ENCODE results near the gene ZNF324B. TPM values are rescaled to one million over a fixed set of nuclear protein-coding genes. Genes with fewer than 3 reads are reported as not detected.

ZNF324B gene
- total RNA-seq, 1 experiment from 2014 or later = 4.6 TPM

GRCh38 chr19:58480481-58480830, 29.0 kb downstream of the ZNF324B start:
- Histone ChIP-seq H3K4me1 (peaks cover 5% of the 10 kb centered on the region; the same call in 1 of the 2 replicates), H3K27me3 (replicated peaks; ENCODE audit: control insufficient read depth, insufficient read depth, low read length) (no peaks in the 10 kb centered on the region), H3K36me3 (ENCODE audit: control insufficient read depth, insufficient read depth, low read length) (no peaks in the 10 kb centered on the region), H3K9me3 (no peaks in the 10 kb centered on the region), H3K4me3 (ENCODE audit: low read depth, low read length) (no peak overlapping the region)
- CTCF ChIA-PET = no interaction called here
- no peaks in the 10 kb centered on the region for H3K4me1 Mint-ChIP-seq (ENCODE audit: low read depth, unreplicated experiment)
- no peaks in the 10 kb centered on the region for H3K9me3 Mint-ChIP-seq (ENCODE audit: unreplicated experiment)
- POLR2A ChIA-PET = no interaction called here
- no peak overlapping the region for H3K4me3 Mint-ChIP-seq (ENCODE audit: unreplicated experiment)
- no peak for DNase-seq
- BruUV-seq (replicated peaks) = no TSS peak
- TF ChIP-seq CTCF (IDR thresholded peaks at IDR 0.05; ENCODE audit: insufficient read depth in 1 of 2, low read depth in 1 of 2, low read length in 1 of 2, severe bottlenecking in 1 of 2, unreplicated experiment in 1 of 2) = no peak
- peak overlapping the region; percentile 66 for H3K27ac Mint-ChIP-seq (ENCODE audit: unreplicated experiment)
- H3K36me3 Mint-ChIP-seq (ENCODE audit: insufficient read depth, unreplicated experiment) = peaks cover 18% of the 10 kb centered on the region
- H3K27me3 Mint-ChIP-seq (ENCODE audit: insufficient read depth, unreplicated experiment) = no peaks in the 10 kb centered on the region
- intact Hi-C loops (cut with micrococcal nuclease; ENCODE audit: unreplicated experiment) = no loop called here

- CTCF ChIA-PET = no interaction called here
- H3K36me3 ChIP-seq (ENCODE audit: control insufficient read depth, insufficient read depth, low read length) = no peaks in the 10 kb centered on the region
- POLR2A ChIA-PET = no interaction called here
These were observed 29.4 kb downstream of the ZNF324B start for GRCh38 chr19:58480831-58481230.

GRCh38 chr19:58482372-58482771, 30.9 kb downstream of the ZNF324B start:
- H3K4me3 Mint-ChIP-seq (ENCODE audit: unreplicated experiment) = no peak overlapping the region
- H3K27me3 ChIP-seq (replicated peaks; ENCODE audit: control insufficient read depth, insufficient read depth, low read length) = no peaks in the 10 kb centered on the region

More at GRCh38 chr19:58480831-58481230, 29.4 kb downstream of the ZNF324B start:
- no peak overlapping the region for H3K4me3 Mint-ChIP-seq (ENCODE audit: unreplicated experiment)
- no peaks in the 10 kb centered on the region for H3K27me3 Mint-ChIP-seq (ENCODE audit: insufficient read depth, unreplicated experiment)
- no peaks in the 10 kb centered on the region for H3K27me3 ChIP-seq (replicated peaks; ENCODE audit: control insufficient read depth, insufficient read depth, low read length)
- H3K4me1 ChIP-seq = peaks cover 5% of the 10 kb centered on the region; the same call in 1 of the 2 replicates
- TF ChIP-seq CTCF (IDR thresholded peaks at IDR 0.05; ENCODE audit: insufficient read depth in 1 of 2, low read depth in 1 of 2, low read length in 1 of 2, severe bottlenecking in 1 of 2, unreplicated experiment in 1 of 2) = no peak
- no peaks in the 10 kb centered on the region for H3K9me3 Mint-ChIP-seq (ENCODE audit: unreplicated experiment)
- DNase-seq = no peak
- intact Hi-C loops (cut with micrococcal nuclease; ENCODE audit: unreplicated experiment) = no loop called here
- H3K9me3 ChIP-seq = no peaks in the 10 kb centered on the region
- peak overlapping the region; percentile 66 for H3K27ac Mint-ChIP-seq (ENCODE audit: unreplicated experiment)
- no peaks in the 10 kb centered on the region for H3K4me1 Mint-ChIP-seq (ENCODE audit: low read depth, unreplicated experiment)
- H3K4me3 ChIP-seq (ENCODE audit: low read depth, low read length) = no peak overlapping the region
- BruUV-seq (replicated peaks) = no TSS peak
- H3K36me3 Mint-ChIP-seq (ENCODE audit: insufficient read depth, unreplicated experiment) = peaks cover 14% of the 10 kb centered on the region

More at GRCh38 chr19:58482372-58482771, 30.9 kb downstream of the ZNF324B start:
- peaks cover 8% of the 10 kb centered on the region for H3K36me3 Mint-ChIP-seq (ENCODE audit: insufficient read depth, unreplicated experiment)
- no peak for TF ChIP-seq CTCF (IDR thresholded peaks at IDR 0.05; ENCODE audit: insufficient read depth in 1 of 2, low read depth in 1 of 2, low read length in 1 of 2, severe bottlenecking in 1 of 2, unreplicated experiment in 1 of 2)
- H3K9me3 Mint-ChIP-seq (ENCODE audit: unreplicated experiment) = no peaks in the 10 kb centered on the region
- ChIA-PET POLR2A (no interaction called here), CTCF (no interaction called here)
- DNase-seq = no peak
- no peak overlapping the region for H3K4me3 ChIP-seq (ENCODE audit: low read depth, low read length)
- H3K9me3 ChIP-seq = no peaks in the 10 kb centered on the region
- no TSS peak for BruUV-seq (replicated peaks)
- no peaks in the 10 kb centered on the region for H3K4me1 ChIP-seq
- no peaks in the 10 kb centered on the region for H3K27me3 Mint-ChIP-seq (ENCODE audit: insufficient read depth, unreplicated experiment)
- H3K27ac Mint-ChIP-seq (ENCODE audit: unreplicated experiment) = no peak overlapping the region
- intact Hi-C loops (cut with micrococcal nuclease; ENCODE audit: unreplicated experiment) = no loop called here
- no peaks in the 10 kb centered on the region for H3K4me1 Mint-ChIP-seq (ENCODE audit: low read depth, unreplicated experiment)
- H3K36me3 ChIP-seq (ENCODE audit: control insufficient read depth, insufficient read depth, low read length) = no peaks in the 10 kb centered on the region
